Measurements from ENCODE around the gene DCTN1.
A peak's percentile ranks its signal among the peaks of the same experiment; 100 is the strongest.

DCTN1 gene

GRCh38 chr2:74413001-74413698, 33.0 kb upstream of the DCTN1 start:
- no peak for DNase-seq

GRCh38 chr2:74407682-74408081, 27.6 kb upstream of the DCTN1 start:
- DNase-seq = no peak

GRCh38 chr2:74406035-74406434, 25.9 kb upstream of the DCTN1 start:
- no peak for DNase-seq

GRCh38 chr2:74401891-74402290, 21.8 kb upstream of the DCTN1 start:
- DNase-seq = no peak

- peak; percentile 68 for DNase-seq
Measured at GRCh38 chr2:74399785-74400184, 19.7 kb upstream of the DCTN1 start.

GRCh38 chr2:74396149-74396548, 16.0 kb upstream of the DCTN1 start:
- no peak for DNase-seq

GRCh38 chr2:74393525-74393924, 13.4 kb upstream of the DCTN1 start:
- no peak for DNase-seq

GRCh38 chr2:74392449-74392743, 12.3 kb upstream of the DCTN1 start:
- DNase-seq = no peak

GRCh38 chr2:74391580-74392448, 11.7 kb upstream of the DCTN1 start:
- DNase-seq = peak; percentile 97

- peak; percentile 66 for DNase-seq
Measured at GRCh38 chr2:74391209-74391579, 11.1 kb upstream of the DCTN1 start.

GRCh38 chr2:74390606-74391005, 10.5 kb upstream of the DCTN1 start:
- peak; percentile 35 for DNase-seq

GRCh38 chr2:74387346-74387745, 7.2 kb upstream of the DCTN1 start:
- no peak for DNase-seq

- no peak for DNase-seq
Measured at GRCh38 chr2:74385396-74385795, 5.3 kb upstream of the DCTN1 start.

GRCh38 chr2:74384051-74384450, 3.9 kb upstream of the DCTN1 start:
- DNase-seq = no peak

GRCh38 chr2:74383254-74383653, 3.1 kb upstream of the DCTN1 start:
- no peak for DNase-seq

- DNase-seq = no peak
Measured at GRCh38 chr2:74381751-74382150, 1.6 kb upstream of the DCTN1 start.

- no peak for DNase-seq
Measured at GRCh38 chr2:74378007-74378406, 2.1 kb downstream of the DCTN1 start.

- no peak for DNase-seq
Measured at GRCh38 chr2:74375838-74376237, 4.3 kb downstream of the DCTN1 start.

- peak; percentile 96 for DNase-seq
Measured at GRCh38 chr2:74374509-74375205, 5.5 kb downstream of the DCTN1 start.

GRCh38 chr2:74373985-74374384, 6.1 kb downstream of the DCTN1 start:
- DNase-seq = no peak

GRCh38 chr2:74373221-74373676, 6.9 kb downstream of the DCTN1 start:
- DNase-seq = peak; percentile 77

- no peak for DNase-seq
Measured at GRCh38 chr2:74372674-74373073, 7.4 kb downstream of the DCTN1 start.

GRCh38 chr2:74371421-74371820, 8.7 kb downstream of the DCTN1 start:
- DNase-seq = no peak

- DNase-seq = no peak
Measured at GRCh38 chr2:74369976-74370375, 10.1 kb downstream of the DCTN1 start.
